ENCODE data around the gene PEX5L. TPM values are rescaled to one million over a fixed set of nuclear protein-coding genes. Genes with fewer than 3 reads are reported as not detected.

The PEX5L gene
- polyA plus RNA-seq, 1 of the 3 experiments (the other 2 are of a cell fraction): not detected

GRCh38 chr3:180066598-180066997, 29.9 kb upstream of the PEX5L start:
- CTCF ChIA-PET: no interaction called here
- H2AFZ ChIP-seq (ENCODE audit: low read depth): no peak overlapping the region
- POLR2A ChIA-PET: no interaction called here
- TF ChIP-seq USF1 (IDR thresholded peaks at IDR 0.05; ENCODE audit: borderline replicate concordance, low read depth) (no peak), TEAD4 (IDR thresholded peaks at IDR 0.05; ENCODE audit: borderline replicate concordance, insufficient read depth) (no peak), SMC3 (IDR thresholded peaks at IDR 0.05; ENCODE audit: low read depth, low read length) (no peak), USF2 (IDR thresholded peaks at IDR 0.05; ENCODE audit: borderline replicate concordance, low read depth, low read length) (no peak), EP300 (IDR thresholded peaks at IDR 0.05; ENCODE audit: borderline replicate concordance in 1 of 2, low read depth in 1 of 2, low read length in 1 of 2) (no peak), FOXJ3 (CRISPR knock-in tag; IDR thresholded peaks at IDR 0.05) (no peak), JUND (IDR thresholded peaks at IDR 0.05) (no peak), REST (IDR thresholded peaks at IDR 0.05; ENCODE audit: low read depth, low read length) (no peak), NFIC (IDR thresholded peaks at IDR 0.05; ENCODE audit: borderline replicate concordance) (no peak)
- H4K20me1 ChIP-seq (ENCODE audit: insufficient read depth): no peaks in the 10 kb centered on the region
- no peaks in the 10 kb centered on the region for H3K79me2 ChIP-seq (ENCODE audit: insufficient read depth)
- H3K9ac ChIP-seq: no peak overlapping the region
- no peak overlapping the region for H3K4me3 ChIP-seq (ENCODE audit: low read depth in 2 of 2, low read length in 1 of 2)
- no peaks in the 10 kb centered on the region for H3K36me3 ChIP-seq (replicated peaks in 1 of 2; ENCODE audit: control insufficient read depth in 1 of 2, insufficient read depth in 2 of 2, low read length in 1 of 2)
- H3K4me2 ChIP-seq: no peak overlapping the region
- no peaks in the 10 kb centered on the region for H3K9me3 ChIP-seq
- WGBS (ENCODE audit: low lambda C conversion rate): 5% methylated on average over 1 of the region's 1 CpG
- DNase-seq: no peak
- H3K9me2 ChIP-seq: no peaks in the 10 kb centered on the region
- no peaks in the 10 kb centered on the region for H3K4me1 ChIP-seq (ENCODE audit: control insufficient read depth in 1 of 2, insufficient read depth in 2 of 2, low read depth in 1 of 2, low read length in 1 of 2)
- H3K27ac ChIP-seq (ENCODE audit: low read depth in 2 of 2, low read length in 1 of 2): no peak overlapping the region
- no peaks in the 10 kb centered on the region for H3F3A ChIP-seq (replicated peaks; ENCODE audit: insufficient read depth)
- H3K27me3 ChIP-seq (ENCODE audit: insufficient read depth): no peaks in the 10 kb centered on the region

GRCh38 chr3:180063783-180064182, 27.0 kb upstream of the PEX5L start:
- no peak for DNase-seq
- H3K79me2 ChIP-seq (ENCODE audit: insufficient read depth): no peaks in the 10 kb centered on the region
- no peaks in the 10 kb centered on the region for H3K27me3 ChIP-seq (ENCODE audit: insufficient read depth)
- ChIA-PET POLR2A (no interaction called here), CTCF (no interaction called here)
- no peak overlapping the region for H3K9ac ChIP-seq
- no peaks in the 10 kb centered on the region for H3K36me3 ChIP-seq (replicated peaks in 1 of 2; ENCODE audit: control insufficient read depth in 1 of 2, insufficient read depth in 2 of 2, low read length in 1 of 2)
- no peaks in the 10 kb centered on the region for H4K20me1 ChIP-seq (ENCODE audit: insufficient read depth)
- no peaks in the 10 kb centered on the region for H3F3A ChIP-seq (replicated peaks; ENCODE audit: insufficient read depth)
- TF ChIP-seq TAF1 (IDR thresholded peaks at IDR 0.05; ENCODE audit: borderline replicate concordance, low read depth, low read length) (no peak), ZBTB33 (IDR thresholded peaks at IDR 0.05; ENCODE audit: borderline replicate concordance, low read depth) (no peak), MXI1 (IDR thresholded peaks at IDR 0.05; ENCODE audit: low read depth, low read length) (no peak), PBX3 (IDR thresholded peaks at IDR 0.05) (no peak), RCOR1 (IDR thresholded peaks at IDR 0.05; ENCODE audit: low read length) (no peak), EZH2phosphoT487 (IDR thresholded peaks at IDR 0.05; ENCODE audit: borderline replicate concordance, low read depth) (no peak), TEAD4 (IDR thresholded peaks at IDR 0.05; ENCODE audit: borderline replicate concordance, insufficient read depth) (no peak)
- 0% methylated on average over 1 of the region's 1 CpG for WGBS (ENCODE audit: low lambda C conversion rate)
- H3K9me2 ChIP-seq: no peaks in the 10 kb centered on the region
- H3K27ac ChIP-seq (ENCODE audit: low read depth in 2 of 2, low read length in 1 of 2): no peak overlapping the region
- no peak overlapping the region for H3K4me2 ChIP-seq
- no peaks in the 10 kb centered on the region for H3K4me1 ChIP-seq (ENCODE audit: control insufficient read depth in 1 of 2, insufficient read depth in 2 of 2, low read depth in 1 of 2, low read length in 1 of 2)
- no peak overlapping the region for H2AFZ ChIP-seq (ENCODE audit: low read depth)
- no peaks in the 10 kb centered on the region for H3K9me3 ChIP-seq
- no peak overlapping the region for H3K4me3 ChIP-seq (ENCODE audit: low read depth in 2 of 2, low read length in 1 of 2)

Data from SK-N-SH (cell line).